Cardiac fibroblast (primary cell): ENCODE results near the gene ADH7.
A peak's percentile ranks its signal among the peaks of the same experiment; 100 is the strongest.
"Not testable (repeated sequence)": the region's sequence is repeated elsewhere in the genome, so short reads cannot be mapped to it uniquely, and the experiment has no call there.

Experiments
- DNase-seq, 2 donors: peaks; one replicate each; pipeline versions ENCODE4 v3.0.0 to v3.0.0-alpha.2; 2010; ENCODE audit warnings: low read depth in 2 of 2
- H3K4me3 ChIP-seq, 2 donors: replicated peaks in 1 of 2; 1 replicate in 1 of 2; 2 replicates in 1 of 2; pipeline ENCODE4 v1.5.1; 2011; ENCODE audit warnings: low read depth in 2 of 2, low read length in 2 of 2, mild to moderate bottlenecking in 2 of 2, moderate library complexity in 1 of 2
- CTCF ChIP-seq: IDR thresholded peaks from one replicate; pipeline ENCODE4 v1.5.1; 2011; ENCODE audit warnings: low read depth, mild to moderate bottlenecking, low read length, inconsistent platforms

Gene ADH7

DNA sequence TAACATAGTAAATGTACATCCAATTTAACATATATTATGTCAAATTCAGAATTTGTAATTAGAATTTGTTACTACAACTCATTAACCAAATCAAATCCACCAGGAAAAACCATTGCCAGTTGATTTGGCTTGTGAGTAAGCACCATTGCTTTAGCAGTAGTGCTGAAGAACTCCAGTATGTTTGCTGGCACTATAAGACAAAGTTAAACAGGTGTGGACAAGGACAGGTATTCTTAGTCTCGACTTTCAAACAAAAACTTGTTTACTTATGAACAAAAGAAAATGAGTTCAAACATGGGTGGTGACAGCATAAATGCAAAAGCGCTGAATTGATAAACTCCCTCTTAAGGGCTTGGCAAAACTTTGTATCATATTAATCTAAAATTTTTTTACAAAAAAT lies 1.3 kb upstream of the ADH7 start:
- no peak for DNase-seq
- no peak for TF ChIP-seq CTCF

GRCh38 chr4:99430106-99430505 lies 5.0 kb downstream of the ADH7 start:
- TF ChIP-seq CTCF, result no peak
- DNase-seq, result no peak
- no peak overlapping the region for H3K4me3 ChIP-seq

More for the DNA sequence above, 1.3 kb upstream of the ADH7 start:
- no peak overlapping the region for H3K4me3 ChIP-seq

- TF ChIP-seq CTCF, result no peak
- no peak overlapping the region for H3K4me3 ChIP-seq
- no peak for DNase-seq
These were observed 18.0 kb downstream of the ADH7 start for GRCh38 chr4:99417125-99417524.

DNA sequence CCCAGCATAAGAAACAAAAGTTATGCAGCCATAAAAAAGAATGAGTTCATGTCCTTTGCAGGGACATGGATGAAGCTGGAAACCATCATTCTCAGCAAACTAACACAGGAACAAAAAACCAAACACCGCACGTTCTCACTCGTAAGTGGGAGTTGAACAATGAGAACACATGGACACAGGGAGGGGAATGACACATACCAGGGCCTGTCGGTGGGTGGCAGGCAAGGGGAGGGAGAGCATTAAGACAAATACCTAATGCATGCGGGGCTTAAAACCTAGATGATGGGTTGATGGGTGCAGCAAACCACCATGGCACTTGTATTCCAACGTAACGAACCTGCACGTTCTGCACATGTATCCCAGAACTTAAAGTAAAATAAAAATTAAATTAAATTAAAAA lies 19.4 kb downstream of the ADH7 start:
- peak; percentile 12 for TF ChIP-seq CTCF
- not testable (repeated sequence) for H3K4me3 ChIP-seq
- peak in 1 of 2 donors; percentile 12 for DNase-seq

DNA sequence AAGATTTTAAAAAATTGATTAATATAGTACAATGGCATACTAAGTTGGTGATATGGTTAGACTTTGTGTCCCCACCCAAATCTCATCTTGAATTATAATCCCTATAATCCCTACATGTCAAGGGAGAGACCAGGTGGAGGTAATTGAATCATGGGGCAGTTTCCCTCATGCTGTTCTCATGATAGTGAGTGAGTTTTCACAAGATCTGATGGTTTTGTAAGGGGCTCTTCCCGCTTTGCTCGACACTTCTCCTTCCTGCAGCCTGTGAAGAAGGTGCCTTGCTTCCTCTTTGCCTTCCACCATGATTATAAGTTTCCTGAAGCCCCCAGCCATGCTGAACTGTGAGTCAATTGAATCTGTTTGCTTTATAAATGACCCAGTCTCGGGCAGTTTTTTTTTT lies 20.2 kb downstream of the ADH7 start:
- not testable (repeated sequence) for DNase-seq, H3K4me3 ChIP-seq

DNA sequence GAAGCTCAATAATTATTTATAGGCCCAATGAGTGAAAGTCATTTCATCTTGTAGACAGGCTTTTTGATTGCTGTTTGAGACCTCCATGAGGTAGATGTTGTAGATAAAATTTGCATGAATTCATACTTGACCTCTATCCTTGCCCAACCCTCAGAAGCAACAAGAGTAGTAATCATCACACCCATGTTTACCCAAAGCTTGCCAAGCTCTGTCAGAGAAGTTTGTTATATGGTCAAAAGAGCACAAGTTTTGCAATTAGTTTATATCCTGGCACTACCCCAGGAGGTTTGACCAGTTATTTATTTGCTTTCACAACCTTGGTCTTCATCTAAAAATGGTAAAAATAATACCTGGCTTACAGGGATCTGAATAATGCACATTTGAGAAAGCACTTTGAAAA lies 20.7 kb downstream of the ADH7 start:
- peak in 1 of 2 donors; percentile 31 for DNase-seq
- TF ChIP-seq CTCF, result no peak
- H3K4me3 ChIP-seq, result no peak overlapping the region

- H3K4me3 ChIP-seq, result no peak overlapping the region
- DNase-seq, result no peak
- no peak for TF ChIP-seq CTCF
These were observed 22.0 kb downstream of the ADH7 start for GRCh38 chr4:99413140-99413539.
